ENCODE results near the gene IQCC. TPM values are rescaled to one million over a fixed set of nuclear protein-coding genes. Genes with fewer than 3 reads are reported as not detected.
A peak's percentile ranks its signal among the peaks of the same experiment; 100 is the strongest.

Gene IQCC
- total RNA-seq, 3 donors from 2014 or later: 1.8 to 3.5 (median 2.3) TPM

- Histone ChIP-seq H3K27ac (peak overlapping the region in 1 of 2 donors; percentile 42), H3K36me3 (no peaks in the 10 kb centered on the region), H3K4me1 (peaks cover 0 to 8% of the 10 kb centered on the region in 2 donors), H3K27me3 (no peaks in the 10 kb centered on the region), H3K9me3 (no peaks in the 10 kb centered on the region), H3K4me3 (no peak overlapping the region)
- intact Hi-C loops (cut with DNase I; ENCODE audit: low total_unique reads): no loop called here
- no peak for DNase-seq (ENCODE audit: low spot score in 2 of 2)
- TF ChIP-seq CTCF (IDR thresholded peaks at IDR 0.05) (no peak), POLR2AphosphoS5 (IDR thresholded peaks at IDR 0.05) (no peak), POLR2A (IDR thresholded peaks at IDR 0.05) (no peak)
Measured at GRCh38 chr1:32208469-32208868, 3.0 kb downstream of the IQCC start.

- peaks cover 0 to 8% of the 10 kb centered on the region in 2 donors for H3K4me1 ChIP-seq
- no peaks in the 10 kb centered on the region for H3K36me3 ChIP-seq
- TF ChIP-seq POLR2A (IDR thresholded peaks at IDR 0.05): no peak
- no peak for TF ChIP-seq CTCF (IDR thresholded peaks at IDR 0.05)
- TF ChIP-seq POLR2AphosphoS5 (IDR thresholded peaks at IDR 0.05): no peak
- H3K9me3 ChIP-seq: no peaks in the 10 kb centered on the region
- intact Hi-C loops (cut with DNase I; ENCODE audit: low total_unique reads): no loop called here
- peak; percentile 67 to 83 for DNase-seq (ENCODE audit: low spot score in 2 of 2)
- peak within 1 kb of the TSS in 1 of 2 donors; percentile 42 for H3K27ac ChIP-seq
- no peak within 1 kb of the TSS for H3K4me3 ChIP-seq
- H3K27me3 ChIP-seq: no peaks in the 10 kb centered on the region
Measured at GRCh38 chr1:32208891-32209328, 3.4 kb downstream of the IQCC start, which contains the start of gene DCDC2B. DCDC2B (plus strand) TSS chr1:32209089; CDS start chr1:32209094, 5 bp downstream.

- TF ChIP-seq CTCF (IDR thresholded peaks at IDR 0.05): peak; percentile 40 to 67 (median 64)
- no peak for TF ChIP-seq POLR2AphosphoS5 (IDR thresholded peaks at IDR 0.05)
- Histone ChIP-seq H3K36me3 (no peaks in the 10 kb centered on the region), H3K27me3 (no peaks in the 10 kb centered on the region), H3K4me3 (no peak overlapping the region), H3K9me3 (no peaks in the 10 kb centered on the region), H3K27ac (peak overlapping the region in 1 of 2 donors; percentile 12), H3K4me1 (no peaks in the 10 kb centered on the region)
- peak in 1 of 2 donors; percentile 63 for DNase-seq (ENCODE audit: low spot score in 2 of 2)
- intact Hi-C loops (cut with DNase I; ENCODE audit: low total_unique reads): no loop called here
Measured at GRCh38 chr1:32215629-32216480, 10.4 kb downstream of the IQCC start.

- H3K36me3 ChIP-seq: no peaks in the 10 kb centered on the region
- intact Hi-C loops (cut with DNase I; ENCODE audit: low total_unique reads): no loop called here
Measured at GRCh38 chr1:32216566-32216965, 11.1 kb downstream of the IQCC start.

More at GRCh38 chr1:32216566-32216965, 11.1 kb downstream of the IQCC start:
- Histone ChIP-seq H3K27me3 (no peaks in the 10 kb centered on the region), H3K4me3 (no peak overlapping the region), H3K27ac (no peak overlapping the region), H3K4me1 (no peaks in the 10 kb centered on the region), H3K9me3 (no peaks in the 10 kb centered on the region)
- TF ChIP-seq POLR2AphosphoS5 (IDR thresholded peaks at IDR 0.05): no peak
- no peak for TF ChIP-seq POLR2A (IDR thresholded peaks at IDR 0.05)
- no peak for TF ChIP-seq CTCF (IDR thresholded peaks at IDR 0.05)
- DNase-seq (ENCODE audit: low spot score in 2 of 2): no peak
